ENCODE data around the gene C16orf87. TPM values are rescaled to one million over a fixed set of nuclear protein-coding genes. Genes with fewer than 3 reads are reported as not detected.

C16orf87 gene
- polyA plus RNA-seq, 1 donor from 2014 or later, result 27.5 TPM

- Histone ChIP-seq H3K4me3 (ENCODE audit: low read length) (no peak overlapping the region), H3K79me2 (replicated peaks; ENCODE audit: insufficient read depth, low read length) (no peaks in the 10 kb centered on the region), H3K27me3 (ENCODE audit: insufficient read depth, low read depth, low read length) (no peaks in the 10 kb centered on the region), H3K36me3 (ENCODE audit: insufficient read depth, low read length) (no peaks in the 10 kb centered on the region), H3K9ac (ENCODE audit: low read length) (no peak overlapping the region), H4K20me1 (ENCODE audit: insufficient read depth) (no peaks in the 10 kb centered on the region), H3K27ac (ENCODE audit: low read length) (no peak overlapping the region), H3F3A (ENCODE audit: insufficient read depth, low read length, poor library complexity, severe bottlenecking) (no peaks in the 10 kb centered on the region), H3K9me3 (ENCODE audit: low read length) (no peaks in the 10 kb centered on the region), H3K9me2 (ENCODE audit: insufficient read depth, low read length) (no peaks in the 10 kb centered on the region), H3K4me2 (ENCODE audit: low read length) (no peak overlapping the region), H2AFZ (ENCODE audit: low read depth, low read length) (no peak overlapping the region)
- no peak for TF ChIP-seq CTCF (IDR thresholded peaks at IDR 0.05; ENCODE audit: poor library complexity, severe bottlenecking)
- no peak for TF ChIP-seq EP300 (conservative IDR thresholded peaks at IDR 0.05; ENCODE audit: poor library complexity, severe bottlenecking)
- no peak for TF ChIP-seq REST (IDR thresholded peaks at IDR 0.05; ENCODE audit: borderline replicate concordance)
- TF ChIP-seq SMC3 (conservative IDR thresholded peaks at IDR 0.05; ENCODE audit: poor library complexity), result no peak
- no peak for TF ChIP-seq MXI1 (conservative IDR thresholded peaks at IDR 0.05; ENCODE audit: poor library complexity, severe bottlenecking)
- no peak for TF ChIP-seq TAF1 (IDR thresholded peaks at IDR 0.05; ENCODE audit: low read depth)
- TF ChIP-seq EZH2 (IDR thresholded peaks at IDR 0.05; ENCODE audit: borderline replicate concordance, insufficient read depth, low read length, poor library complexity, severe bottlenecking), result no peak
- TF ChIP-seq POLR2AphosphoS5 (IDR thresholded peaks at IDR 0.05), result no peak
- no peak for TF ChIP-seq RAD21 (conservative IDR thresholded peaks at IDR 0.05)
Measured at GRCh38 chr16:46842192-46842895, 11.4 kb upstream of the C16orf87 start.

GRCh38 chr16:46839986-46840443, 9.0 kb upstream of the C16orf87 start:
- Histone ChIP-seq H3K27me3 (ENCODE audit: insufficient read depth, low read depth, low read length) (no peaks in the 10 kb centered on the region), H2AFZ (ENCODE audit: low read depth, low read length) (no peak overlapping the region), H3K9ac (ENCODE audit: low read length) (no peak overlapping the region)

More at GRCh38 chr16:46839986-46840443, 9.0 kb upstream of the C16orf87 start:
- Histone ChIP-seq H3K79me2 (replicated peaks; ENCODE audit: insufficient read depth, low read length) (no peaks in the 10 kb centered on the region), H4K20me1 (ENCODE audit: insufficient read depth) (no peaks in the 10 kb centered on the region), H3K9me3 (ENCODE audit: low read length) (no peaks in the 10 kb centered on the region), H3K27ac (ENCODE audit: low read length) (no peak overlapping the region), H3K4me3 (ENCODE audit: low read length) (no peak overlapping the region), H3K9me2 (ENCODE audit: insufficient read depth, low read length) (no peaks in the 10 kb centered on the region), H3F3A (ENCODE audit: insufficient read depth, low read length, poor library complexity, severe bottlenecking) (no peaks in the 10 kb centered on the region), H3K36me3 (ENCODE audit: insufficient read depth, low read length) (no peaks in the 10 kb centered on the region), H3K4me2 (ENCODE audit: low read length) (no peak overlapping the region)
- TF ChIP-seq EZH2 (IDR thresholded peaks at IDR 0.05; ENCODE audit: borderline replicate concordance, insufficient read depth, low read length, poor library complexity, severe bottlenecking) (no peak), TAF1 (IDR thresholded peaks at IDR 0.05; ENCODE audit: low read depth) (no peak), MXI1 (conservative IDR thresholded peaks at IDR 0.05; ENCODE audit: poor library complexity, severe bottlenecking) (no peak)

Measured in neural cell (in vitro differentiated cells).